ENCODE measurements around the gene UBB.
A peak's percentile ranks its signal among the peaks of the same experiment; 100 is the strongest.

The UBB gene

GRCh38 chr17:16419074-16419928, 38.4 kb downstream of the UBB start:
- DNase-seq (ENCODE audit: low read depth): no peak
- TF ChIP-seq CTCF (IDR thresholded peaks at IDR 0.05; ENCODE audit: low read depth, low read length, missing control alignments): no peak
- peak overlapping the region; percentile 17 for H3K4me3 ChIP-seq (ENCODE audit: low read depth, low read length)

- no peak for TF ChIP-seq CTCF (IDR thresholded peaks at IDR 0.05; ENCODE audit: low read depth, low read length, missing control alignments)
- DNase-seq (ENCODE audit: low read depth): no peak
- peak overlapping the region; percentile 17 for H3K4me3 ChIP-seq (ENCODE audit: low read depth, low read length)
Observed at GRCh38 chr17:16419929-16420271, 39.0 kb downstream of the UBB start.

DNA sequence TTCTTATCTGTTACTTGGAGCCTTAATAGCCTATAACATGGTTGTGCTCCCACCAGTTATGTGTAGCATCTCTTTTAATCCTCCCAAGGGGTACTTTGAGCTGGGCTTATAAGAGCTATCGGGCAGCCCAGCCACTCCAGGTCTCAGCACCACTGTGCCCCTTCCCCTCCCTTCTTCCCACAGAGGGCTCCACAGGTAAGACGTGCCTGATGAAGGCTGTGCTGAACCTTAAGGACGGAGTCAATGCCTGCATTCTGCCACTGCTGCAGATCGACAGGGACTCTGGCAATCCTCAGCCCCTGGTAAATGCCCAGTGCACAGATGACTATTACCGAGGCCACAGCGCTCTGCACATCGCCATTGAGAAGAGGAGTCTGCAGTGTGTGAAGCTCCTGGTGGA, 41.5 kb downstream of the UBB start:
- no peak for TF ChIP-seq CTCF (IDR thresholded peaks at IDR 0.05; ENCODE audit: low read depth, low read length, missing control alignments)
- no peak for DNase-seq (ENCODE audit: low read depth)

DNA sequence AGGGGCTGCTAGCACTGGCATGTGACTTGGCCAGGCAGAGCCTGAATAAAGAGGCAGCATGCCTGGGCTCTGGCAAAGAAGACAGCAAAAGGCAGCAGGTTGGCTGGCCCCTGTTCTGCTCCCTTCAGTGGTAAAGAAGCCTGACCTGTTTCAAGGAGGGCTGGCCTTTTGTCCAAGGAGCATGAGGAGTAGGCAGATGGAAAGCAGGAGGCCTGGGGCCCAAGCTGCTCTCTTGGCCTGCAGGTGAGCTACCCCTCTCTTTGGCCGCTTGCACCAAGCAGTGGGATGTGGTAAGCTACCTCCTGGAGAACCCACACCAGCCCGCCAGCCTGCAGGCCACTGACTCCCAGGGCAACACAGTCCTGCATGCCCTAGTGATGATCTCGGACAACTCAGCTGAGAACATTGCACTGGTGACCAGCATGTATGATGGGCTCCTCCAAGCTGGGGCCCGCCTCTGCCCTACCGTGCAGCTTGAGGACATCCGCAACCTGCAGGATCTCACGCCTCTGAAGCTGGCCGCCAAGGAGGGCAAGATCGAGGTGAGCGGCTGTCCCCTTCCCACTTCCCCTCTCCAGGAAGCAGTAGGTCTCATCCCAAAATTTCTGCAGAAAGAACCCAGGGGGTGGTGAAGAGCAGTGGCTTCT, 42.5 kb downstream of the UBB start:
- TF ChIP-seq CTCF (IDR thresholded peaks at IDR 0.05; ENCODE audit: low read depth, low read length, missing control alignments): no peak
- no peak overlapping the region for H3K4me3 ChIP-seq (ENCODE audit: low read depth, low read length)

More for the DNA sequence above, 41.5 kb downstream of the UBB start:
- H3K4me3 ChIP-seq (ENCODE audit: low read depth, low read length): no peak overlapping the region

DNA sequence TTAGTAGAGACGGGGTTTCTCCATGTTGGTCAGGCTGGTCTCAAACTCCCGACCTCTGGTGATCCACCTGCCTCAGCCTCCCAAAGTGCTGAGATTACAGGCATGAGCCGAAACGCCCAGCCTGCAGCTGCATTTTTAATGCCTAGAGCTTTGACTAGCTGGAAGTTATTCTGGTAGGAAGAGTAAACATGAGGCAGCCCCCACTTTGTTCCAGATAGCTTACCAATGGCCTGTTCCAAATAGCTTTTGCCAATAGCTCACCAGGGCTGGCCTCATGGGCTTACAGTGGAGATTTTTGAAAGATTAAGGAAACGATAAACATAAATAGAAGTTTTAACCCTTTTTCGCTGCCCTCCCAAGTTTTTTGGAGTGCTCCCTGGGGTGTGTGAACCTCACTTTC, 44.3 kb downstream of the UBB start:
- no peak overlapping the region for H3K4me3 ChIP-seq (ENCODE audit: low read depth, low read length)
- no peak for DNase-seq (ENCODE audit: low read depth)
- TF ChIP-seq CTCF (IDR thresholded peaks at IDR 0.05; ENCODE audit: low read depth, low read length, missing control alignments): no peak

More for the DNA sequence above, 42.5 kb downstream of the UBB start:
- DNase-seq (ENCODE audit: low read depth): no peak

- no peak for TF ChIP-seq CTCF (IDR thresholded peaks at IDR 0.05; ENCODE audit: low read depth, low read length, missing control alignments)
- no peak for DNase-seq (ENCODE audit: low read depth)
- H3K4me3 ChIP-seq (ENCODE audit: low read depth, low read length): no peak overlapping the region
Observed at GRCh38 chr17:16425698-16426659, 45.1 kb downstream of the UBB start.

Measured in GM12864 (cell line).